Measurements from ENCODE around the gene DDOST.

The DDOST gene

GRCh38 chr1:20661207-20662109, at the start of gene DDOST:
Gene DDOST (minus strand): TSS chr1:20661369. CDS start chr1:20661350, 19 bp downstream.
- H3K27ac ChIP-seq: peak within 1 kb of the TSS; percentile 65
- TF ChIP-seq ZFX (IDR thresholded peaks at IDR 0.05; ENCODE audit: borderline replicate concordance): no peak
- TF ChIP-seq CTCF (IDR thresholded peaks at IDR 0.05): peak; percentile 61

GRCh38 chr1:20710469-20711284, 49.5 kb upstream of the DDOST start:
- H3K27ac ChIP-seq: no peak overlapping the region
- TF ChIP-seq ZFX (IDR thresholded peaks at IDR 0.05; ENCODE audit: borderline replicate concordance): no peak
- TF ChIP-seq CTCF (IDR thresholded peaks at IDR 0.05): no peak

GRCh38 chr1:20709868-20710267, 48.7 kb upstream of the DDOST start:
- H3K27ac ChIP-seq: no peak overlapping the region
- no peak for TF ChIP-seq CTCF (IDR thresholded peaks at IDR 0.05)

GRCh38 chr1:20708891-20709290, 47.7 kb upstream of the DDOST start:
- TF ChIP-seq ZFX (IDR thresholded peaks at IDR 0.05; ENCODE audit: borderline replicate concordance): no peak
- TF ChIP-seq CTCF (IDR thresholded peaks at IDR 0.05): no peak
- H3K27ac ChIP-seq: no peak overlapping the region

- TF ChIP-seq ZFX (IDR thresholded peaks at IDR 0.05; ENCODE audit: borderline replicate concordance) (no peak), CTCF (IDR thresholded peaks at IDR 0.05) (no peak)
- H3K27ac ChIP-seq: no peak overlapping the region
Measured at GRCh38 chr1:20708057-20708456, 46.9 kb upstream of the DDOST start.

- TF ChIP-seq CTCF (IDR thresholded peaks at IDR 0.05) (no peak), ZFX (IDR thresholded peaks at IDR 0.05; ENCODE audit: borderline replicate concordance) (no peak)
Measured at GRCh38 chr1:20706841-20707240, 45.7 kb upstream of the DDOST start.

More at GRCh38 chr1:20706841-20707240, 45.7 kb upstream of the DDOST start:
- no peak overlapping the region for H3K27ac ChIP-seq

All from 22Rv1 (cell line).